GM12872 (cell line): ENCODE measurements around the gene TBC1D32.

Source experiments
- CTCF ChIP-seq: IDR thresholded peaks from 3 replicates; pipeline ENCODE4 v1.5.1; 2011; ENCODE audit warnings: low read depth, mild to moderate bottlenecking, low read length, moderate library complexity; ENCODE audit not compliant: insufficient read depth

The TBC1D32 gene

GRCh38 chr6:121352941-121353340 lies 18.7 kb upstream of the TBC1D32 start:
- no peak for TF ChIP-seq CTCF

DNA sequence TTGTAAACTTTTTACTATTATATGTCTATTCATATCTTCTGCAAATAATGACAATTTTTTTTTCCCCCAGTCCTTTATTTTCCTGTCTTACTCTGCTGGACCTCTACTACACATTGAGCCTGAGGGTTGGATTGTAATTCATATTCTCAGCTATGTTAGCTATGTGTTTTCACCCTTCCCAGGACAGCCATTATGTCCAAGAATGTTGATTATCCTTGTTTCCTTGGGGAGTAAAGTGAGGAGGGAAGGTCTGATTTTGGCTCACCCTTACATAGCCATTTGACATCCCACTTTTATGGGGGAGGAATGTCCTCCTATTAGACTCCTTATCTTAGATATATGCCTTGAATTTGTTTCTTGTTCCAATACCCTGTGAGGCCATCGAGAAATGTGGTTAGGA lies 17.6 kb upstream of the TBC1D32 start:
- TF ChIP-seq CTCF: no peak

DNA sequence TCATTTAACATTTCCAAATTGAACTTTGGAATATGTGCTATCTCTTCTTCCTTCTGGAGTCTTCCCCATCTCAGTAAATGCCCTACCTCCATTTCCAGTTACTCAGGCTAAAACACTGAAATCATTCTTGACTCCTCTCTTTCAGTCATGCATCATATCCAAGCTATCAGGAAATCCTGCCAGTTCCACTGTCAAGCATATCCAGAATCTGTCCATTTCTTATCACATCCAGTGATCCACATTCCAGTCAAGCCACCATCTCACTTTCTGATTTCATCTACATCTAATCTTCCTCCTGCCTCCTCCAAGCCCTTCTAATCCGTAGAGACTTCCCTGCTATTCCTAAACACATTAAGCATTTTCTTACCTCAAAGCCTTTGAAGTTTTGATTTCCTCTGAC lies 15.3 kb upstream of the TBC1D32 start:
- no peak for TF ChIP-seq CTCF

- no peak for TF ChIP-seq CTCF
Observed at GRCh38 chr6:121347484-121347883, 13.2 kb upstream of the TBC1D32 start.

DNA sequence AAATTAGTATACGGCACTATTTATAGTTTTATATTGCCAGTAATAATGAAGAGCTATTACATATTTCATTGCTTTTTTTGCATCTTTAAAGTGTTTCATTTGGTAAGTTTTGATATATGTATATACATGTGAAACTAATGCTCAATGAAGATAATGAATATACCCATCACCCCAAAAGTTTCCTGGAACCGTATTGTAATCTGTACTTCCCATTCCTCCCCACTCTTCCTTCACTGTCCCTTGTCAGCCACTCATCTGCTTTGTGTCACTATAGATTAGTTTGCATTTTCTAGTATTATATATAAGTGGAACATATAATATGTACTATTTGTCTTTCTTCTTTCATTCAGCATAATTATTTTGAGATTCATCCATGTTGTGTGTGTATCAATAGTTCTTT lies 10.3 kb upstream of the TBC1D32 start:
- TF ChIP-seq CTCF: no peak

DNA sequence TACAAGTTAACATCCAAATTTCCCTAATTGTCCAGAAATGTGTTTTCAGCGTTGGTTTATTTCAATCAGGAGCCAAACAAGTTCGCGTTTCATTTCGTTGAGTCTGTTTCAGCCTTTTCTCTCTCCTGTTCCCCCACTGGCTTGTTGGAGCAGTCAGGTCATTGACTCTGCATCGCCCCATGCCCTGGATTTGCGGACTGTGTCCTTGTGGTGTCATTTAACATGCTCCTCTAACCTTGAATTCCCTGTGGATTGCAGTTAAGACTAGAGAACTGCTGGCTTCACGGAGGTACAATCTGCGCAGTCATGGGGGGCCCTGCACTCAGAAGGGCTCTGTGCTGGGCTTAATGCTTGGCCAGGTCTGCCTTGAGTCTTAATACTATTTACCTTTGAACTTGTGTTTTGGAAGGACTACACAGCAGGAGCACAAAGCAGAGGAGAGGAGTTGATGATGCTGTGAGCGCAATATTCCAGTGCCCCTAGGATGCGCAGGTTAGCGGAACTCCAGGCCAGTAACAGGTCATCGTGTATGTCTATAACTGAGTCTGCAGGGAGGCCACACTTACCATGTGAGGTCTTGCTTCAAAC lies 5.5 kb upstream of the TBC1D32 start:
- no peak for TF ChIP-seq CTCF

DNA sequence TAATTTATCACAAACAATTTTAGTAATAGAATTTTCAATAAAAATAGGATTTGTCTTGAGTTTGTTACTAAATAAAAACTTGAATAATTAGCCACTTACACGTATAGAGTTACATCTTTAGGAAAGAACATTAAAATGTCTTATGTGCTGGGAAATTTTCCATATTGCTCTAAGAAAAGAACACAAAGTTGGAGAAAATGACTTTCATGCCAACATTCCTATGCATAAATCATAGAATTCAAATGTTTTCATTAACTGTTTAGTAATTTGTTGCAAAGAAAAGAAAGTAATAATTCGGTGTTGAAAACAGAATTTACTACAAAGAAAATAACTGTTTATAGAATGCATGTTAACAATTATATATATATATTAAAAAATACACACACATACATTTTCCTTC lies 4.7 kb upstream of the TBC1D32 start:
- no peak for TF ChIP-seq CTCF
